ENCODE measurements around the gene MUC5B.

MUC5B gene

DNA sequence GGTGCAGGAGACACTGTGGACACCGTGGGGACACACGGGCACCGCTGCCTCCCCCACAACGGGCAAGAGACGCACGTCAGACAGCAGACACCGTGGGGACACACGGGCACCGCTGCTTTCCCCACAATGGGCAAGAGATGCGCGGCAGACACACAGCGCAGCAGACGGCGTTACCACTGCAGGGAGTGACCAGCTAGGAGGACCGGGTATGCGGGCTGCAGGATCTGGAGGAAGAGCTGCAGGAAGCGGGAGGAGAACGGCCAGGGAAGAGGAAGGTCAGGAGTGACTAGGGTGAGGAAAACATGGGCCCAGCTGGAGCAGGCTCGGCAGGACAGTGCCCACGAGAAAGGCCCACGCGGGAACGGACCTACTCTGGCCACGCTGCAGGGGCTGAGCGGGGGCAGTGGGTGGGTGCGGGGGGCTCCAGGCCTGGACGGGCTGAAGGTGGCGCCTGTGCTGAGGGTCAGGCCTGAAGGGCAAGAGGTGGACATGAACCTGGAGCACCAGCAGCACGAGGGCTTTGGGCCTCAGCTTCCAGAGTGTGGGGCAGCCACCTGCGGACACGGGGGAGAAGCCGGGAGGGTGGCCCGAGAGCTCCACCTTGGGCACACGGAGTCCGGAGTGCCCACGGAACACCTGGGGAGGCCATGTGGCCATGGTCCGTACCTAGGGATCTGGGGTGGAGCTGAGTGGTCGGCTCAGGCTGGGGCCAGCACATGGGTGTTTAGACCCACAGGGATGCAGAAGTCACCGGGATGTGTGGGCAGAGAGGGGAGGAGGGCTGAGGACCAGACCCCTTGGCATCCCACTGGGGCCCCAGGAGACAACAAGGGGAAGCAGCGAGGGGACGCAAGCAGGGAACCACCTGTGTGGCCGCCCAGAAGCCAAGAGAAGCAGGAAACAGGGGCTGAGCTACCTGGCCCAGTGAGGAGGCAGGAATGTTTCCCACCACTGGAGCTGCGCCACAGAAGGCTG, 70.1 kb downstream of the MUC5B start:
- no peaks in the 10 kb centered on the region for H3K27me3 Mint-ChIP-seq (ENCODE audit: low read depth, poor library complexity)
- no peak overlapping the region for H3K4me3 Mint-ChIP-seq
- no peak for TF ChIP-seq CTCF (IDR thresholded peaks at IDR 0.05)
- peak; percentile 1 for DNase-seq
- no peak overlapping the region for H3K27ac Mint-ChIP-seq
- H3K36me3 Mint-ChIP-seq (ENCODE audit: low read depth): peaks cover 5% of the 10 kb centered on the region
- peaks cover under 1% of the 10 kb centered on the region for H3K4me1 Mint-ChIP-seq
- no peaks in the 10 kb centered on the region for H3K9me3 Mint-ChIP-seq

- Mint-ChIP-seq H3K36me3 (ENCODE audit: low read depth) (peaks cover under 1% of the 10 kb centered on the region), H3K4me1 (peaks cover 7% of the 10 kb centered on the region), H3K27me3 (ENCODE audit: low read depth, poor library complexity) (no peaks in the 10 kb centered on the region), H3K27ac (no peak overlapping the region), H3K4me3 (no peak overlapping the region), H3K9me3 (no peaks in the 10 kb centered on the region)
- TF ChIP-seq CTCF (IDR thresholded peaks at IDR 0.05): no peak
- peak; percentile 6 for DNase-seq
Measured at GRCh38 chr11:1293619-1294015, 70.8 kb downstream of the MUC5B start.

GRCh38 chr11:1295086-1295485, 72.2 kb downstream of the MUC5B start:
- no peak overlapping the region for H3K4me3 Mint-ChIP-seq
- no peaks in the 10 kb centered on the region for H3K36me3 Mint-ChIP-seq (ENCODE audit: low read depth)
- H3K9me3 Mint-ChIP-seq: no peaks in the 10 kb centered on the region
- H3K27me3 Mint-ChIP-seq (ENCODE audit: low read depth, poor library complexity): no peaks in the 10 kb centered on the region
- no peak overlapping the region for H3K27ac Mint-ChIP-seq
- no peak for DNase-seq
- peaks cover 22% of the 10 kb centered on the region for H3K4me1 Mint-ChIP-seq
- no peak for TF ChIP-seq CTCF (IDR thresholded peaks at IDR 0.05)

DNA sequence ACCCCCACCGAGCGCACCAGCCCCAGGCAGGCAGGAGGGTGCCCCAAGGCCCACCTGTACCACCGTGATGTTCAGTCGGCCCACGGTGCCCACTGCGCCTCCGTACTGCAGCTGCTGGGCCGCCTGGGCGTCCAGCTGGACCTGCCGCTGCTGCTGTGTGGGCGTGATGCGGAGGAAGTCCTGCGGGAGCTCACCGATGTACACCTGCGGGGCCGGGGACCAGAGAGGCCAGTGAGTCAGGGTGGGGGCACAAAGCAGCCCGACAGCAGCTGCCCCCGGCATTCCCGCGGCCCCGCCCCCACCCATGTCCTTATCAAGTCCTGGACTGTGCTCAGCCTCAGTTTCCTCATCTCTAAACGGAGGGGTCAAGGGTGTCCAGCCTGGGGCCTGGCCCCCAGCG, 72.7 kb downstream of the MUC5B start:
- TF ChIP-seq CTCF (IDR thresholded peaks at IDR 0.05): no peak

DNA sequence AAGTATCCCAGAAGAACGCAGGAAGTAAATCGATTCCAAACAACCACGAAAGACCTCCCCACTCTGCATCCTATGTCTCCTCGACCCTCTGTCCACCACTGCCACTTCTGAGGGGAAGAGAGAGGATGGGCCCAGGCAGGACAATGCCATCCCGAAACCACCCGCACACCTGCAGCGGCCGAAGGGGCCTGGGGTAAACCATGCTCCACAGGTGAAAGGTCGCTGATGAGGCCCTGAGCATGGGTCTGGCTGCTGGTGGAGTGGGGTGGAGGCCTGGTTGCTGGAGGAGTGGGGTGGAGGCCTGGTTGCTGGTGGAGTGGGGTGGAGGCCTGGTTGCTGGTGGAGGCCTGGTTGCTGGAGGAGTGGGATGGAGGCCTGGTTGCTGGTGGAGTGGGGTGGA, 73.4 kb downstream of the MUC5B start:
- Mint-ChIP-seq H3K27me3 (ENCODE audit: low read depth, poor library complexity) (no peaks in the 10 kb centered on the region), H3K36me3 (ENCODE audit: low read depth) (no peaks in the 10 kb centered on the region), H3K9me3 (no peaks in the 10 kb centered on the region), H3K4me3 (no peak overlapping the region), H3K4me1 (peaks cover 32% of the 10 kb centered on the region), H3K27ac (no peak overlapping the region)
- no peak for DNase-seq
- no peak for TF ChIP-seq CTCF (IDR thresholded peaks at IDR 0.05)

More for the DNA sequence above, 72.7 kb downstream of the MUC5B start:
- no peaks in the 10 kb centered on the region for H3K36me3 Mint-ChIP-seq (ENCODE audit: low read depth)
- H3K27me3 Mint-ChIP-seq (ENCODE audit: low read depth, poor library complexity): no peaks in the 10 kb centered on the region
- no peak for DNase-seq
- H3K4me3 Mint-ChIP-seq: no peak overlapping the region
- no peaks in the 10 kb centered on the region for H3K9me3 Mint-ChIP-seq
- H3K27ac Mint-ChIP-seq: no peak overlapping the region
- peaks cover 27% of the 10 kb centered on the region for H3K4me1 Mint-ChIP-seq
